IMR-90 (cell line): ENCODE results near the gene PSMD11. TPM values are rescaled to one million over a fixed set of nuclear protein-coding genes. Genes with fewer than 3 reads are reported as not detected.

Experiments
- ATAC-seq: fragments of 200-7000 bp; cut with Tn5 transposase; 2 replicates; pipeline ENCODE4 v1.9.1; 2020; ENCODE audit warnings: low read depth, mild to moderate bottlenecking, moderate library complexity
- BruUV-seq: library from RNA; stranded (reverse); fragments of 400-500 nt; replicated peaks from 2 replicates; lab custom pipeline; 2021; lab: Mats Ljungman, UMichigan
- CTCF ChIA-PET: fragments of 300-600 bp; formaldehyde crosslinking; extraction: SDS; loops from one replicate; lab custom pipeline; 2021; ENCODE audit warnings: antibody characterized with exemption; lab: Yijun Ruan, JAX
- POLR2A ChIA-PET: fragments of 300-600 bp; sonication (Branson Sonifier 250); formaldehyde crosslinking; loops from one replicate; lab custom pipeline; 2022; ENCODE audit warnings: antibody characterized with exemption; ENCODE audit not compliant: unreplicated experiment; lab: Charles Lee
- DNase-seq: peaks from one replicate; pipeline ENCODE4 v3.0.0; 2013
- H2AFZ ChIP-seq: replicated peaks from 2 replicates; pipeline ENCODE3; 2013; ENCODE audit warnings: low read length, mild to moderate bottlenecking; ENCODE audit not compliant: poor library complexity
- H2AK5ac ChIP-seq: 2 replicates; pipeline ENCODE4 v1.6.1; 2013; ENCODE audit warnings: low read depth, low read length, inconsistent platforms
- H2AK9ac ChIP-seq: replicated peaks from 2 replicates; pipeline ENCODE3; 2013; ENCODE audit warnings: mild to moderate bottlenecking, low read depth, low read length, moderate library complexity; ENCODE audit not compliant: poor library complexity
- H2BK120ac ChIP-seq: 2 replicates; pipeline ENCODE4 v1.6.1; 2013; ENCODE audit warnings: low read depth, low read length, inconsistent platforms
- H2BK15ac ChIP-seq: 3 replicates; pipeline ENCODE4 v1.6.1; 2013; ENCODE audit warnings: low read depth, low read length, inconsistent platforms
- H2BK20ac ChIP-seq: 2 replicates; pipeline ENCODE4 v1.6.1; 2013; ENCODE audit warnings: low read depth, mild to moderate bottlenecking, inconsistent platforms, low read length, moderate library complexity
- H2BK5ac ChIP-seq: 2 replicates; pipeline ENCODE4 v1.6.1; 2013; ENCODE audit warnings: mild to moderate bottlenecking, low read depth, low read length, inconsistent platforms; ENCODE audit not compliant: poor library complexity, severe bottlenecking
- H3K14ac ChIP-seq: replicated peaks from 2 replicates; pipeline ENCODE4 v1.6.1; 2013; ENCODE audit warnings: low read depth, low read length, inconsistent platforms
- H3K18ac ChIP-seq: 2 replicates; pipeline ENCODE4 v1.6.1; 2013; ENCODE audit warnings: low read depth, low read length, control low read depth
- H3K23ac ChIP-seq: 2 replicates; pipeline ENCODE4 v1.6.1; 2013; ENCODE audit warnings: low read depth, low read length, inconsistent platforms
- H3K27ac ChIP-seq: 2 replicates; pipeline ENCODE4 v1.5.1; 2013; ENCODE audit warnings: mild to moderate bottlenecking, control low read depth, low read length; ENCODE audit not compliant: insufficient read depth
- H3K27me3 ChIP-seq: 2 replicates; pipeline ENCODE4 v1.6.1; 2013; ENCODE audit warnings: low read length; ENCODE audit not compliant: control insufficient read depth, insufficient read depth
- H3K36me3 ChIP-seq: 2 replicates; pipeline ENCODE4 v1.6.1; 2013; ENCODE audit warnings: low read length, mixed read lengths; ENCODE audit not compliant: control insufficient read depth, insufficient read depth
- H3K4ac ChIP-seq: 2 replicates; pipeline ENCODE4 v1.6.1; 2013; ENCODE audit warnings: low read depth, low read length, inconsistent platforms
- H3K4me1 ChIP-seq: 2 replicates; pipeline ENCODE4 v1.6.1; 2013; ENCODE audit warnings: low read length, mixed read lengths; ENCODE audit not compliant: control insufficient read depth, insufficient read depth
- H3K4me2 ChIP-seq: 2 replicates; pipeline ENCODE4 v1.6.1; 2013; ENCODE audit warnings: low read depth, mild to moderate bottlenecking, control low read depth, low read length, moderate library complexity
- H3K4me3 ChIP-seq: 2 replicates; pipeline ENCODE4 v1.5.1; 2013; ENCODE audit warnings: low read depth, mild to moderate bottlenecking, control low read depth, low read length, moderate library complexity; ENCODE audit not compliant: insufficient read depth
- H3K56ac ChIP-seq: 2 replicates; pipeline ENCODE4 v1.6.1; 2013; ENCODE audit warnings: low read length, inconsistent platforms; ENCODE audit not compliant: insufficient read depth; ENCODE audit errors: extremely low read depth
- H3K79me1 ChIP-seq, 2 experiments: 2 replicates each; pipeline ENCODE4 v1.6.1; 2013; ENCODE audit warnings: low read length in 2 of 2, inconsistent platforms in 1 of 2, low read depth in 1 of 2
- H3K9ac ChIP-seq: 2 replicates; pipeline ENCODE4 v1.6.1; 2013; ENCODE audit warnings: low read depth, low read length, control low read depth
- H3K9me1 ChIP-seq: 2 replicates; pipeline ENCODE4 v1.6.1; 2013; ENCODE audit warnings: low read length, inconsistent platforms; ENCODE audit not compliant: insufficient read depth
- H3K9me3 ChIP-seq: 2 replicates; pipeline ENCODE4 v1.6.1; 2013; ENCODE audit warnings: low read length; ENCODE audit not compliant: control insufficient read depth, insufficient read depth
- H4K20me1 ChIP-seq: 2 replicates; pipeline ENCODE4 v1.6.1; 2013; ENCODE audit warnings: low read length, inconsistent platforms; ENCODE audit not compliant: insufficient read depth
- H4K5ac ChIP-seq: 2 replicates; pipeline ENCODE4 v1.6.1; 2013; ENCODE audit warnings: mild to moderate bottlenecking, low read depth, low read length, control low read depth
- H4K8ac ChIP-seq, 2 experiments: 2 replicates each; pipeline ENCODE4 v1.6.1; 2013; ENCODE audit warnings: low read depth in 2 of 2, low read length in 2 of 2, control low read depth in 1 of 2, inconsistent platforms in 1 of 2
- H4K91ac ChIP-seq: 2 replicates; pipeline ENCODE4 v1.6.1; 2013; ENCODE audit warnings: low read depth, low read length, inconsistent platforms; ENCODE audit not compliant: insufficient read depth
- BHLHE40 ChIP-seq: fragments of 150-350 bp; IDR thresholded peaks from 2 replicates; pipeline ENCODE4 v1.6.1; 2016; ENCODE audit warnings: mild to moderate bottlenecking, low read depth, low read length
- CEBPB ChIP-seq: IDR thresholded peaks from 2 replicates; pipeline ENCODE4 v1.6.1; 2012; ENCODE audit warnings: low read depth, low read length, improper control_type of control experiment
- CHD1 ChIP-seq: IDR thresholded peaks from 2 replicates; pipeline ENCODE4 v1.6.1; 2012; ENCODE audit warnings: low read depth, low read length, improper control_type of control experiment
- CTCF ChIP-seq: conservative IDR thresholded peaks from 2 replicates; pipeline ENCODE4 v1.5.1; 2012; ENCODE audit warnings: mild to moderate bottlenecking, low read depth, low read length, improper control_type of control experiment
- ELK1 ChIP-seq: fragments of 150-350 bp; IDR thresholded peaks from 2 replicates; pipeline ENCODE4 v1.6.1; 2016; ENCODE audit warnings: low read depth, mild to moderate bottlenecking, low read length, moderate library complexity, borderline replicate concordance
- FOS ChIP-seq: fragments of 150-350 bp; IDR thresholded peaks from 2 replicates; pipeline ENCODE4 v1.6.1; 2016; ENCODE audit warnings: low read depth, low read length
- MAFK ChIP-seq: IDR thresholded peaks from 2 replicates; pipeline ENCODE4 v1.6.1; 2012; ENCODE audit warnings: low read depth, low read length, improper control_type of control experiment
- MAZ ChIP-seq: IDR thresholded peaks from 2 replicates; pipeline ENCODE4 v1.6.1; 2012; ENCODE audit warnings: low read depth, mild to moderate bottlenecking, low read length, improper control_type of control experiment, moderate library complexity, borderline replicate concordance
- MXI1 ChIP-seq: IDR thresholded peaks from 2 replicates; pipeline ENCODE4 v1.6.1; 2012; ENCODE audit warnings: low read depth, mild to moderate bottlenecking, low read length, moderate library complexity, borderline replicate concordance
- NFE2L2 ChIP-seq: fragments of 150-350 bp; IDR thresholded peaks from 2 replicates; pipeline ENCODE4 v1.6.1; 2016; ENCODE audit warnings: low read depth, mild to moderate bottlenecking, low read length
- POLR2A ChIP-seq: IDR thresholded peaks from 2 replicates; pipeline ENCODE4 v1.6.1; 2012; ENCODE audit warnings: mild to moderate bottlenecking, low read depth, low read length
- RAD21 ChIP-seq: IDR thresholded peaks from 2 replicates; pipeline ENCODE4 v1.6.1; 2012; ENCODE audit warnings: low read length, improper control_type of control experiment
- RCOR1 ChIP-seq: IDR thresholded peaks from 2 replicates; pipeline ENCODE4 v1.6.1; 2012; ENCODE audit warnings: mild to moderate bottlenecking, low read length, improper control_type of control experiment; ENCODE audit not compliant: insufficient replicate concordance
- RFX5 ChIP-seq: IDR thresholded peaks from 2 replicates; pipeline ENCODE4 v1.8.0; 2012; ENCODE audit warnings: low read depth, mild to moderate bottlenecking, low read length, moderate library complexity
- SMC3 ChIP-seq: fragments of 150-350 bp; IDR thresholded peaks from 2 replicates; pipeline ENCODE4 v1.6.1; 2016; ENCODE audit warnings: low read depth, mild to moderate bottlenecking, antibody characterized with exemption, low read length, moderate library complexity
- USF2 ChIP-seq: fragments of 150-350 bp; IDR thresholded peaks from 2 replicates; pipeline ENCODE4 v1.6.1; 2017; ENCODE audit warnings: mild to moderate bottlenecking, antibody characterized with exemption, low read length, low read depth
- dilution Hi-C: fragments of 300-500 bp; cut with HindIII; formaldehyde crosslinking; loops from one replicate; pipeline ENCODE4 v1.14.3; 2018; ENCODE audit warnings: low sequenced_read_pairs; ENCODE audit not compliant: unreplicated experiment
- in situ Hi-C: fragments of 300-500 bp; cut with MboI; formaldehyde crosslinking; loops from 3 replicates; pipeline ENCODE4 v1.14.3; 2019; ENCODE audit warnings: low sequenced_read_pairs, inconsistent platforms, mixed read lengths
- intact Hi-C: fragments of 100-400 bp; cut with micrococcal nuclease; formaldehyde crosslinking; loops from 2 replicates; pipeline ENCODE4 v1.10.0; 2022
- polyA plus RNA-seq, 3 experiments: library from polyadenylated mRNA; depleted of rRNA; stranded (reverse); fragments of >200 nt; gene quantifications; 2 replicates each; pipeline ENCODE4 v1.2.3, GENCODE V29; 2012; ENCODE audit warnings: low replicate concordance in 1 of 3
- total RNA-seq: library from RNA; depleted of rRNA; stranded (reverse); fragments of >200 nt; gene quantifications from 2 replicates; pipeline ENCODE4 v1.2.3, GENCODE V29; 2012

The PSMD11 gene
- total and polyA plus RNA-seq, 2 of the 4 experiments (the other 2 are of a cell fraction) = 64.7 to 85.9 TPM

- no peak for TF ChIP-seq CEBPB
- no peak for TF ChIP-seq RFX5
- no peak for TF ChIP-seq CTCF
- TF ChIP-seq CHD1 = no peak
- TF ChIP-seq RAD21 = no peak
- TF ChIP-seq FOS = no peak
- TF ChIP-seq POLR2A = no peak
- TF ChIP-seq MAFK = no peak
- TF ChIP-seq MXI1 = no peak
- no peak for TF ChIP-seq RCOR1
- TF ChIP-seq NFE2L2 = no peak
- no peak for TF ChIP-seq MAZ
- TF ChIP-seq BHLHE40 = no peak
- no peak for TF ChIP-seq ELK1
- no peak for TF ChIP-seq USF2
- no peak for TF ChIP-seq SMC3
- DNase-seq = no peak
- H3K14ac ChIP-seq = no peak overlapping the region
- no peak overlapping the region for H2AK9ac ChIP-seq
- 0 out of 2 replicates have a peak, but pooled peaks cover 3% of the 10 kb centered on the region for H3K9me1 ChIP-seq
- no peaks in the 10 kb centered on the region for H3K4me1 ChIP-seq
- H3K23ac ChIP-seq = no peak overlapping the region
- H3K27me3 ChIP-seq = no peaks in the 10 kb centered on the region
- H2BK5ac ChIP-seq = no peak overlapping the region
- no peak overlapping the region for H3K18ac ChIP-seq
- H2BK20ac ChIP-seq = no peak overlapping the region
- in situ Hi-C loops = no loop called here
- H4K20me1 ChIP-seq = no peaks in the 10 kb centered on the region
- POLR2A ChIA-PET = no interaction called here
- no peaks in the 10 kb centered on the region for H3K9me3 ChIP-seq
- no peak overlapping the region for H3K4me3 ChIP-seq
- no peak overlapping the region for H2BK120ac ChIP-seq
- H2AK5ac ChIP-seq = no peak overlapping the region
- no peak; the same call in 1 of the 2 replicates for ATAC-seq
- no TSS peak for BruUV-seq
- no peak overlapping the region for H2AFZ ChIP-seq
- H3K4ac ChIP-seq = no peak overlapping the region
- no peak overlapping the region for H3K27ac ChIP-seq
- peaks cover 4% of the 10 kb centered on the region; the same call in 1 of the 2 replicates for H3K36me3 ChIP-seq
- CTCF ChIA-PET = interaction anchor here (0.5 kb wide), 1 partner anchor 205 kb away, joined by 4 read pairs; no protein-coding TSS in a partner anchor
- H3K56ac ChIP-seq = no peak overlapping the region
- no peak overlapping the region for H4K8ac ChIP-seq
- no peak overlapping the region for H3K4me2 ChIP-seq
- no peak overlapping the region for H2BK15ac ChIP-seq
- H4K5ac ChIP-seq = no peak overlapping the region
- no peak overlapping the region for H4K91ac ChIP-seq
- intact Hi-C loops = no loop called here
- no peak overlapping the region for H3K9ac ChIP-seq
- dilution Hi-C loops = no loop called here
- H3K79me1 ChIP-seq = no peaks in the 10 kb centered on the region; a peak in 1 of 4 replicates
Observed at GRCh38 chr17:32398946-32399345, 45.4 kb upstream of the PSMD11 start.
